HUES64 (cell line): Measurements from ENCODE around the gene ASH1L.
"Not testable (repeated sequence)": the region's sequence is repeated elsewhere in the genome, so short reads cannot be mapped to it uniquely, and the experiment has no call there.

Source experiments
- H3K27ac ChIP-seq: 2 replicates; pipeline ENCODE4 v1.7.0; 2013; ENCODE audit warnings: low read depth, low read length, inconsistent platforms
- H3K27me3 ChIP-seq: 2 replicates; pipeline ENCODE4 v1.6.1; 2013; ENCODE audit warnings: mild to moderate bottlenecking, low read length; ENCODE audit not compliant: insufficient read depth
- H3K36me3 ChIP-seq: 2 replicates; pipeline ENCODE4 v1.6.1; 2013; ENCODE audit warnings: mild to moderate bottlenecking, low read length; ENCODE audit not compliant: insufficient read depth
- H3K4me1 ChIP-seq: 2 replicates; pipeline ENCODE4 v1.6.1; 2013; ENCODE audit warnings: mild to moderate bottlenecking, low read length, moderate library complexity; ENCODE audit not compliant: insufficient read depth
- H3K4me3 ChIP-seq: 2 replicates; pipeline ENCODE4 v1.5.1; 2013; ENCODE audit warnings: mild to moderate bottlenecking, low read length, moderate library complexity
- H3K9ac ChIP-seq: 2 replicates; pipeline ENCODE4 v1.6.1; 2013; ENCODE audit warnings: mild to moderate bottlenecking, low read depth, low read length
- H3K9me3 ChIP-seq: 2 replicates; pipeline ENCODE4 v1.6.1; 2013; ENCODE audit warnings: low read depth, low read length; ENCODE audit not compliant: insufficient read depth
- WGBS: fragments of 150-250, 120-280 bp; methylation state at CpG from one replicate; pipeline ENCODE4 v1.1.7; 2013; ENCODE audit warnings: missing lambda C conversion rate; 5-methylcytosine and 5-hydroxymethylcytosine counted together

ASH1L gene

GRCh38 chr1:155590516-155591247 is 28.1 kb upstream of the ASH1L start:
- not testable (repeated sequence) for H3K4me1 ChIP-seq, H3K4me3 ChIP-seq, H3K9ac ChIP-seq, H3K36me3 ChIP-seq, H3K9me3 ChIP-seq, H3K27me3 ChIP-seq, H3K27ac ChIP-seq
- 91% methylated on average over 20 of the region's 20 CpGs for WGBS

GRCh38 chr1:155589282-155589681 is 26.7 kb upstream of the ASH1L start:
- not testable (repeated sequence) for H3K9me3 ChIP-seq, H3K36me3 ChIP-seq, H3K4me3 ChIP-seq, H3K4me1 ChIP-seq, H3K9ac ChIP-seq, H3K27ac ChIP-seq, H3K27me3 ChIP-seq
- no CpG with 5 or more reads among the region's 3 CpGs for WGBS

- 96% methylated on average over 5 of the region's 6 CpGs for WGBS
- H3K4me3 ChIP-seq, H3K9me3 ChIP-seq, H3K4me1 ChIP-seq, H3K36me3 ChIP-seq, H3K27me3 ChIP-seq, H3K9ac ChIP-seq, H3K27ac ChIP-seq: not testable (repeated sequence)
These were observed 21.2 kb upstream of the ASH1L start for GRCh38 chr1:155583846-155584245.

GRCh38 chr1:155575608-155576007 is 13.0 kb upstream of the ASH1L start:
- not testable (repeated sequence) for H3K36me3 ChIP-seq, H3K9ac ChIP-seq, H3K4me1 ChIP-seq, H3K27me3 ChIP-seq, H3K27ac ChIP-seq, H3K9me3 ChIP-seq, H3K4me3 ChIP-seq
- 97% methylated on average over 6 of the region's 6 CpGs for WGBS

GRCh38 chr1:155574077-155574476 is 11.5 kb upstream of the ASH1L start:
- H3K9ac ChIP-seq, result no peak overlapping the region
- 99% methylated on average over 3 of the region's 3 CpGs for WGBS
- no peak overlapping the region for H3K4me3 ChIP-seq
- no peaks in the 10 kb centered on the region for H3K4me1 ChIP-seq
- H3K27me3 ChIP-seq, result no peaks in the 10 kb centered on the region
- no peaks in the 10 kb centered on the region for H3K9me3 ChIP-seq
- H3K27ac ChIP-seq, result no peak overlapping the region
- H3K36me3 ChIP-seq, result peaks cover 15% of the 10 kb centered on the region

GRCh38 chr1:155570593-155570990 is 8.0 kb upstream of the ASH1L start:
- Histone ChIP-seq H3K4me1 (no peaks in the 10 kb centered on the region), H3K4me3 (no peak overlapping the region), H3K27me3 (no peaks in the 10 kb centered on the region), H3K9ac (no peak overlapping the region), H3K9me3 (no peaks in the 10 kb centered on the region), H3K36me3 (peaks cover 22% of the 10 kb centered on the region), H3K27ac (no peak overlapping the region)
- WGBS, result 98% methylated on average over 4 of the region's 4 CpGs

- Histone ChIP-seq H3K27ac (no peak overlapping the region), H3K9ac (no peak overlapping the region), H3K36me3 (peaks cover 25% of the 10 kb centered on the region), H3K9me3 (no peaks in the 10 kb centered on the region), H3K4me3 (no peak overlapping the region), H3K4me1 (no peaks in the 10 kb centered on the region), H3K27me3 (no peaks in the 10 kb centered on the region)
- WGBS, result 97% methylated on average over 5 of the region's 6 CpGs
These were observed 7.5 kb upstream of the ASH1L start for GRCh38 chr1:155569988-155570592.

GRCh38 chr1:155563377-155564022 is 897 bp upstream of the ASH1L start:
- not testable (repeated sequence) for H3K4me1 ChIP-seq, H3K9me3 ChIP-seq, H3K27me3 ChIP-seq
- peak overlapping the region; percentile 100 for H3K27ac ChIP-seq
- peaks cover 11% of the 10 kb centered on the region for H3K36me3 ChIP-seq
- WGBS, result under 1% methylated on average over 18 of the region's 19 CpGs
- H3K9ac ChIP-seq, result peak overlapping the region; percentile 99
- peak overlapping the region; percentile 94 for H3K4me3 ChIP-seq

- not testable (repeated sequence) for H3K4me1 ChIP-seq, H3K27me3 ChIP-seq, H3K9me3 ChIP-seq
- Histone ChIP-seq H3K9ac (peak overlapping the region; percentile 94), H3K36me3 (peaks cover 11% of the 10 kb centered on the region), H3K4me3 (peak overlapping the region; percentile 94), H3K27ac (peak overlapping the region; percentile 100)
- WGBS, result under 1% methylated on average over 49 of the region's 56 CpGs
These were observed 623 bp downstream of the ASH1L start for GRCh38 chr1:155561779-155562580.

GRCh38 chr1:155555915-155556314 is 6.7 kb downstream of the ASH1L start:
- Histone ChIP-seq H3K27ac (no peak overlapping the region), H3K9ac (no peak overlapping the region), H3K27me3 (no peaks in the 10 kb centered on the region), H3K4me3 (no peak overlapping the region), H3K36me3 (peaks cover 16% of the 10 kb centered on the region), H3K4me1 (0 out of 2 replicates have a peak, but pooled peaks cover 7% of the 10 kb centered on the region), H3K9me3 (no peaks in the 10 kb centered on the region)

GRCh38 chr1:155553349-155553748 is 9.3 kb downstream of the ASH1L start:
- peaks cover 16% of the 10 kb centered on the region for H3K36me3 ChIP-seq
- 92% methylated on average over 4 of the region's 5 CpGs for WGBS
- H3K27ac ChIP-seq, result no peak overlapping the region
- no peaks in the 10 kb centered on the region for H3K9me3 ChIP-seq
- no peak overlapping the region for H3K4me3 ChIP-seq
- H3K4me1 ChIP-seq, result no peaks in the 10 kb centered on the region
- H3K27me3 ChIP-seq, result no peaks in the 10 kb centered on the region
- no peak overlapping the region for H3K9ac ChIP-seq
